ENCODE data around the gene C1orf198.

C1orf198 gene, protein sequence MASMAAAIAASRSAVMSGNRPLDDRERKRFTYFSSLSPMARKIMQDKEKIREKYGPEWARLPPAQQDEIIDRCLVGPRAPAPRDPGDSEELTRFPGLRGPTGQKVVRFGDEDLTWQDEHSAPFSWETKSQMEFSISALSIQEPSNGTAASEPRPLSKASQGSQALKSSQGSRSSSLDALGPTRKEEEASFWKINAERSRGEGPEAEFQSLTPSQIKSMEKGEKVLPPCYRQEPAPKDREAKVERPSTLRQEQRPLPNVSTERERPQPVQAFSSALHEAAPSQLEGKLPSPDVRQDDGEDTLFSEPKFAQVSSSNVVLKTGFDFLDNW

GRCh38 chr1:230867903-230868735, at the start of gene C1orf198:
Gene C1orf198, minus strand, starts transcription at chr1:230868521. Its CDS starts 9 bp downstream, at chr1:230868512.
- peak; percentile 97 for DNase-seq (ENCODE audit: low spot score)

GRCh38 chr1:230917284-230918135, 49.2 kb upstream of the C1orf198 start:
- DNase-seq (ENCODE audit: low spot score), result peak; percentile 77

DNA sequence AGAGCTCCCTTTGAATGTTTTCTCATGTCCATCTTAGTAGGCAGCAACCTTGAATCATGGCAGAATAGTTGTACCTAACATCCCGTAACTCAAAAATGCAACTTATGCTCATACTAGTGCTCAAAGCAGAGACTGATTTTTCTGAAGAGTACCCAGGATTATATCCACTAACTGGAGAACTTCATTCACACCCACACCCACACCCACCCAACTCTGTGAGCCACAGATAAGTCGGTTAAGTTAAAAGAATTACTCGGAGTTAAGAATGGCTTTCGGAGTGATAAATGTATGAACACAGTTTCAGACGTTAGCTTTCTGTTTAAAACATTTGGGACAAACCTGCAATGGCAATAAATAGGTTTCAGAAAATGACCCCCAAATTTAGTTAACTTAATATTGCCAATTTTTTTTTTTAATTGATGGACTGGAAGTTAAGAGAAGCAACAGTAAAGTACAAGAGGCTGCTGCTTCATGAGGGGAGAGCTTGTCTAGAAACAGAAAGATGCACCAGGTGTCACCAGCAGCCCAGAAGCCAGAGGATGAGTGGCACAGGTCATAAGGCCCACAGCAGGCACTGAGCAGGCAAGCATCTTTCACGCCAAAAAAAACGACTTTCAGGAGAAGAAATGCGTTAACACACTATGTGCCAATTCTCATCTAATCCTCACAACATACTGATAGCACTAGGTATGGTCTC, 48.4 kb upstream of the C1orf198 start:
- DNase-seq (ENCODE audit: low spot score), result no peak

- no peak for DNase-seq (ENCODE audit: low spot score)
Observed at GRCh38 chr1:230915078-230915477, 46.8 kb upstream of the C1orf198 start.

DNA sequence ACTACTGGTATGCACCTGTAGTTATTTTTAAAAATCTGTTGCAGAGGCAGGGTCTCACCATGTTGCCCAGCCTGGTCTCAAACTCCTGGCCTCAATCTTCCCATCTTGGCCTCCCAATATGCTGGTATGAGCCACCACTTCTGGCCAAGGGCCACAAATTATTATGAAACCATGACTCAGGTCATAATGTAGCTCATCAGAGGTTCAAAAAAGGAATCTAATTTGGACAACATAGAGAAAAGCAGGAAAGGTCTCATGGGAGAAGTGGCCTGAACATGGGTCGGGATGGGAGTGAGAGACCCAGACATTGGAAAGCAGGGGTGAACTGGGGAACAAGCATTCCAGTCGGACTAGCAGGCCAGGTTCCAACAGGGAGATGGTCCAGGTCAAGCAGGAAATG, 45.2 kb upstream of the C1orf198 start:
- no peak for DNase-seq (ENCODE audit: low spot score)

DNA sequence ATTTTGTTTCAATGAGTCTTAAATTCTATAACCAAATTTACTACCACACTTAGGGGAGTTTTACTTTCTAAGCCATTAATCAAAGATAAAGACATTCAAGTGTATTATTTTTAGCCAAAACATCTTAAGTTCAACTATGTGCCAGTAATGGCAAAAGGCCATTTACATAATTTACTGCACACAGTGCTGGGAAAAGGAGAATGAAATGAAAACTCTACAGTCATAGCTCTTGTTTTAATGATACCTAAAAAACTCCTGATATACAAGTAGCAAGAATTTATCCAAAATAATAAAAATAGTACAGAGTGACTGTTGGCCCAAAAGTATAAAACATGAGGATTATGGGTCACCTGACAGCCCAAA, 42.4 kb upstream of the C1orf198 start:
- DNase-seq (ENCODE audit: low spot score), result no peak

DNA sequence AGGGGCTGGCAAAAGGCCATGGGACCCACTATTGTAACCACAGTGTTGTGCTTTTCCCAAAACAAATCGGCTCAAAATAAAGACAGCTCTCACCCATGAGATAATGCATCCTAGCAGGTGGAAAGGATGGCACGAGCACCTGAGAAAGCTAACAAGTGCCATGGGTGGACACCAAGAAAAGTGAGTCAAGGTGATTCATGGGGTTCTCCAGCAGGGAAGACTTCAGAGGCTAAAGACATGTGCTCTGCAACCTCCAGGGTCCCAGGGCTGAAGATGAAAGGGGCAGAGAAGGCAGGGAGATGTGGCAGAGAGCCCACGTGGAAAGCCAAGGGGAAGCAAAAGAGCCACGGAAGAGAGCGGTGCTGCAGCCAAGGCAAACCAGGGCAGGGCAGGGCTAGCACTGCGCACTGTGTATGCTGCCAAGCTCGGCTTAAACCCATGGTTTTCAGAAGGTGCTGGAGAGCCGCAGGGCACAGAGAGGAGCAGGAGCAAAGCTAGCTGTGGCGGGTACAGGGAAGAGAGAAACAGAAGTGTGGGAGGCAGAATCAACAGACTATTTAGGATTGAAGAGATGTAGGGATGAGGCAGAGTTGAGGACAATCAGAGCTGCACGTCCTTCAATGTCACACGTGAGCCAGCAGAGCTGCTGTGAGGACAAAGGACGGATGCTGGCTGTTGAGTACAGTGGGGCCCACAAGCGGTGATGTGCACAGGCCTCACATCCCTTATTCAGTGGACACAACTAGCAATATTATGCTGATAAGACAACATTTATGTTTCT, 41.8 kb upstream of the C1orf198 start:
- no peak for DNase-seq (ENCODE audit: low spot score)

DNA sequence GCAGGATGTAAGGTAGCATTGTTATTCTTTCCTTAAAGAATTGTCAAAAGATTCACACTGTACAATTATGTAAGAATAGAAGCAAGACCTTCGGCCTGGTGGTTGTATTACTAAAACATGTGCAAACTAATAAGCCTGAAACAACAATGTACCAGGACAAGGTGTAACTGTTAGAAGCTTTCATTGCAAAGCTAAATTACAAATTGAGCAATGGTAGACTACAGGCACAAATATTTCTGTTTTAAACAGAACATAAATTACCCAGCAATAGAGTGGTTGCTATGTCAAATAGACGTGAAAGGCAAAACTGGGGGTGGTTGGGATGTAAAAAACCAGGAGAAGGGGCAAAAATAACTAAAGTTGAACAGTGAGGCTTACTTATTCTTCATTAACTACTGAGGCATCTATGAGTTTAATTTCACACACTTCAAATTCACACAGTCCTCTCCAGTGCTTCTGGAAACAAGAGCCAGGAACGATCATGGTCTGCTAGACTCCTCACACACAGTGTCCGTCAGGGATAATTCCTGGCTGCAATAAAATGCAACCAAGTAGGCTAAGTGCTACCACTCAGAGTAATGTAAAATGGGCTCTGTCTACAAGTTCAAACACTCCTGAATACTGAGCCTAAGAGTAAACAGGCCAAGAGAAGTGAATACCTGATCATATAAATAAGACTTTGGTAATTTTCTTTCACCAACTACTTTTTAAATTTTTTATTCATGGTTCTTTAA, 39.3 kb upstream of the C1orf198 start:
- DNase-seq (ENCODE audit: low spot score), result no peak

GRCh38 chr1:230906226-230906625, 37.9 kb upstream of the C1orf198 start:
- DNase-seq (ENCODE audit: low spot score), result no peak

DNA sequence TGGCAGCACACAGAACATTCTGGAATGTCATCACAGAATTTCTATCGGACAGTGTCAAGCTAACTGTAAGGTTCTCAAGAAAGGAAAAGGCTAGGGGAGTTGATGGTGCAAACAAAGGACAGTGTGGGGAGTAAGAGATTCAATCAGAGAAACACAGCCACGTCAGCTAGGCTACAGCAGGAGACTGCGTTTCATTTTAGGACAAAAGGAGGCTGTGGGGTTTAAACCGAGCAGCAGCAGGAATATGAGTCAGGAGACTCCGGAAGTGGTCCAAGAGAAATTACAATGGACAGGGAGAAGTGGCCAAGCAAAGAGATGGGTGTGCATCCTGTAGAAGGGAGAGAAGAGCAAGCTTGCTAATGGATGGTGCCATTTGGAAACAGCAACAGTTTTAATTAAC, 37.4 kb upstream of the C1orf198 start:
- DNase-seq (ENCODE audit: low spot score), result no peak

DNA sequence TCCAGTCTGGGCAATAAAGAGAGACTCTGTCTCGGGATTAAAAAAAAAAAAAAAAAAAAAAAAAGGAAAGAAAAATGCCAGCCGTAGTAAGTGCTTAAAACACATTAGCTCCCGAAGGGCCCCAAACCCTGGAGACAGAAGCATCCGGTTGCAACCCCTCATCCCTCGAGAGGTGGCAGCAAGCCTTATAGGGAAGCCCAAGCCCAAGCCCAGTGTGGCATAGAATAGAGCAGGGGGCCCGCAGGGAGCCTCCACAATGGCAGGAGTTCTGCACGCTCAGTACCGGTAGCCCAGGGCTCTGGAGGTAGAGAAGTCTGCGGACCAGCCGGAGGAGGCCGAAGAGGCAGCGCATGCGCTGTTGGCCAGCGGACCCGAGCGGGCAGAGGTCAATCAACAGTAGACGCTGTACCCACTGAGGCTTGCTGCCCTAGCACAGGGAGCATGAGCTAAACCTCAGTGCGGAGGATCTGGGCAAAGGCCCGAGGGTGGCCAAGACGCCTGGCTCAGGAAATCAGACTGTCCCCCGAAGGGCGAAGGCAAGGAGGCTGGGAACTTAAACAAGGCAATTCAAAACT, 34.1 kb upstream of the C1orf198 start:
- DNase-seq (ENCODE audit: low spot score), result peak; percentile 38

- DNase-seq (ENCODE audit: low spot score), result no peak
Observed at GRCh38 chr1:230901671-230902070, 33.4 kb upstream of the C1orf198 start.

DNA sequence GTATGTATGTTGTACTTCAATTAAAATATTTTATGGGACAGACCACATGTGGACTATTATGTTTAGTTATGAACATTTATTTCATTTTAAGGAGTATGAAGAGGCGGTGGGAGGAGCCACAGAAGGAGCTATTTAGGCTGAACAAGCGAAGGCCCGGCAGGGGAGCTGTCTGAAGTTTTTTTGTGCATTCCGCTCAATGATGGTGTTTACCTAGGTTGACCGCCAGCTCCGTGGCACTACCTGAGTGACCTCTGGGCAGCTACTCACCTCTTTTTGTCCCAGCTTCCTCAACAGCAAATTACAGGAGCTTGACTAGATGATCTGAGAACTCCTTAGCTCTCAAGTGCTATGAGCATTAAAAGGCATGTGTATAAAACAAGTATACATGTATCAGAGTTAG, 32.7 kb upstream of the C1orf198 start:
- no peak for DNase-seq (ENCODE audit: low spot score)

DNA sequence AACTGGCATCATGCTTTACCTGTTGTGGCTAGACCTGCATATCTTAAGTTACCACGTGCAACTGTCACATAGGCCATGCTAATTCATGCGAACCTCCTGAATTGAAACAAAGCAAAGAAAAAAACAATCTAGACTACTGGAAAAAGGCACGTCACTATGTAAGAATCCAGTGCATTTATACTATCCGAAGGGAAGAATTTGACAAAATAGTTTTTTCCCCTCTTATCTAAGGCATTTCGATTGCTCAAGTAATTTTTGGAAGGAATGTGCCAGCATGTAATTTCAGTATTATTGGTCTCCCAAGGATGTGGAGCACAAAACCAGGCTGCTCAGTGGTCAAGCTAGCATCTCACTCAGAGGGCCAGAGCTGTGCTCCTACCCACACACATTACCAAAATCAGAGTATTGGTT, 31.5 kb upstream of the C1orf198 start:
- no peak for DNase-seq (ENCODE audit: low spot score)

DNA sequence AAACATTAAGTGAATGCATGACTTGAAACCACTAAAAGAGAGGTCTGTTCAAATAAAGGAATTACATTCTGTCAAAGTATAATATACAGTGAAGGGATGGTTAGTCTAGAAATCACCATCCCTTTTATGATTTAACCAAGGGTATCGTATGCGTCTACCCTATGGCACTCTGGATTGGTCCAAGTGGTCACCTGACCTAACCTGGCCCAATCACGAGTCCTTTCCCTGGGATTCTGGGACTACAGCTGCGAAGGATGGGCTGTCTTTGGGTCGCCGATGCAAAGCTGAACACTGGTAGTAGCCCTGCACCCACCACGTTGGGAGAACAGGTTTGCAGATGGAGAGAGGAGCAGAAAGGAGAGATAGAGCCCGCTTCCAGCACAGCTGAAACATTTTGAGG, 30.4 kb upstream of the C1orf198 start:
- no peak for DNase-seq (ENCODE audit: low spot score)

GRCh38 chr1:230898144-230898543, 29.8 kb upstream of the C1orf198 start:
- no peak for DNase-seq (ENCODE audit: low spot score)

- no peak for DNase-seq (ENCODE audit: low spot score)
Observed at GRCh38 chr1:230896779-230897178, 28.5 kb upstream of the C1orf198 start.

DNA sequence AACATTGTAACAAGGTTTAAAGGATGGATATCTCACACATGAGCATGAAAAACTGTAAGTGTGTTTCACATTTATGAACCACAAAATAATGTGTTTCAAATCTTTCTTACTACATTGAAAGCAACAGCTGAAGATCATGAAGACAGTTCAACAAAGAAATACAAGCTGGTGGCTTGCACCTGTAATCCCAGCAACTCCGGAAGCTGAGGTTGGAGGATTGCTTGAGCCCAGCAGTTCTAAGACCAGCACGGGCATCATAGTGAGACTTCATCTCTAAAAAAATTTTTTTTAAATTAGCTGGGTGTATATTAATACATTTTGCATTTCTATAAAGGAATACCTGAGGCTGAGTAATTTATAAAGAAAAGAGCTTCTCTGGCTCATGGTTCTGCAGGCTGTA, 27.1 kb upstream of the C1orf198 start:
- no peak for DNase-seq (ENCODE audit: low spot score)

DNA sequence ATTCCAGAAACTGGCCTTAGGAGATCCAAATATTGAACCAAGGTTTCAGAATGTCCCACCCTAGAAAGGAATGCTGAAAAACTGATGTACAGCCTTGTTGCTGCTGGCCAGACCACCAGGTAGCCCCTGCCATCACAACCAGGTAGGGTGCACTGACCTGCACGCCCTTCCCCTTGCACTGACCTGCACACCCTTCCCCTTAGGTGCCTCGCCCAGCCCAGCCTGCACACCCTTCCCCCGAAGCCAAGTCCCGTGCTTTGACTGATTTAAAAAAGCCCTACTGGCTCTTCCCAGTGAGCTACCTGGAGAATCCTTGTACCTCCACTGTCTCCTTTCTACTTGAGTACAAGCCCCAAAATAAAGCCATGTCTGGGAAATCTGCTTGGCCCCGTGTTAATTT, 26.3 kb upstream of the C1orf198 start:
- no peak for DNase-seq (ENCODE audit: low spot score)

DNA sequence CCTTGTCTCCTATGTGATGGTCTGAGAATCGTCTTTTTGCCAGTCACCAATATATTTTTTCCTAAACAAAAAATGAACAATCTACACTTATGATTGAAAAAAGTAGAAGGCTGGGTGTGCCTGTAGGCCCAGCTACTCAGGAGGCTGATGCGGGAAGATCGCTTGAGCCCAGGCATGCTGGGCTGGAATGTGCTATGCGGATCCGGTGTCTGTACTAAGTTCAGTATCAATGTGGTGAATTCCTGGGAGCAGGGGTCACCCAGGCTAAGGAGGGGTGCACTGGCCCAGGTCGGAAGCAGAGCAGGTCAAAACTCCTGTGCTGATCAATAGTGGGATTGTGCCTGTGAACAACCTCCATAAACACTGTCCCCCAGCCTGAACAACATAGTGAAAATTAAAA, 25.7 kb upstream of the C1orf198 start:
- no peak for DNase-seq (ENCODE audit: low spot score)
